Type B pancreatic cell (in vitro differentiated cells): ENCODE measurements around the gene RPRD1B. TPM values are rescaled to one million over a fixed set of nuclear protein-coding genes. Genes with fewer than 3 reads are reported as not detected.

Experiments used
- DNase-seq: peaks from one replicate; pipeline ENCODE4 v3.0.0; 2021; ENCODE audit warnings: mixed read lengths; ENCODE audit not compliant: unreplicated experiment; ENCODE audit errors: extremely low spot score
- H3K27ac Mint-ChIP-seq: 2 replicates; pipeline ENCODE4 v1.8.0; 2021; ENCODE audit warnings: mild to moderate bottlenecking, mixed read lengths
- H3K27me3 Mint-ChIP-seq: 2 replicates; pipeline ENCODE4 v1.8.0; 2021; ENCODE audit warnings: mixed read lengths
- H3K36me3 Mint-ChIP-seq: 2 replicates; pipeline ENCODE4 v1.8.0; 2021; ENCODE audit warnings: mixed read lengths
- H3K4me1 Mint-ChIP-seq: one replicate; pipeline ENCODE4 v1.8.0; 2021; ENCODE audit warnings: mixed read lengths; ENCODE audit not compliant: unreplicated experiment
- H3K4me3 Mint-ChIP-seq: 2 replicates; pipeline ENCODE4 v1.8.0; 2021; ENCODE audit warnings: mild to moderate bottlenecking, mixed read lengths
- H3K9me3 Mint-ChIP-seq: 2 replicates; pipeline ENCODE4 v1.8.0; 2021; ENCODE audit warnings: mixed read lengths
- CTCF ChIP-seq: fragments of 200-600 bp; sonication (generic); conservative IDR thresholded peaks from 2 replicates; pipeline ENCODE4 v1.5.0; 2021; ENCODE audit warnings: antibody characterized with exemption, mild to moderate bottlenecking
- total RNA-seq: library from RNA; stranded (reverse); gene quantifications from 2 replicates; pipeline ENCODE4 v1.2.1, GENCODE V29; 2021; ENCODE audit warnings: low replicate concordance

Gene RPRD1B
- total RNA-seq, 1 donor from 2014 or later = 41.9 TPM

DNA sequence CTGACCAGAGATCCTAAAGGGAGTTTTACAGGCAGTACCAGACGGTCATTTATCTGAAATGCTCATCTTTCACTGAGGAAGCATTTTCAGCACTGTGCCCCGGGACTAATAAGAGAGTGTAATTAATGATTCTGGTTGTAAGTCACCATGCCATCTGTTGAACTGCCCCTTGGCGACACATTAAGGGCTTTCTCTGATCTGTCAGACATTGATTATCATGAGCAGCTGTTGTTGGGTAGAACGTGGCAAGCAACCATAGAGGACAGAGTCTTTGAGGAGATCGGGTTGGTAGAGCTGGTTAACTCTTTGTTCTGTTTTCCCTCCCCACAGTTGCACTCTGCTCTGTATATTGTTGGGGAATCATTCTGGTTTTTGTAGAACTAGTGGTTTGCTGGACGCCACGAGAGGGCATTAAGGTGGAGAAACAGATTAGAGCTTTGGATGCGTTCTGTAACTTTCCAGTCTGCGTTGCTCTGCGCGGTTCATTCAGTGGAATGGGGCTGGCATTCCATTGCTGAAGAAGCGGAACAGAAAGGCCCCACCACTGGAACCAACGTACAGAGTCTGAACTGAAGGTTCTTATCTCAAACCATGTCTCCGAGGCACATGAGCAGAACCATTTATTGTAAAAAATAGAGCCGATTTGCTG is 34.3 kb downstream of the RPRD1B start:
- Mint-ChIP-seq H3K36me3 (peaks cover 65% of the 10 kb centered on the region), H3K27ac (peak overlapping the region; percentile 48), H3K9me3 (no peaks in the 10 kb centered on the region), H3K27me3 (no peaks in the 10 kb centered on the region), H3K4me3 (no peak overlapping the region), H3K4me1 (peaks cover 6% of the 10 kb centered on the region)
- no peak for TF ChIP-seq CTCF
- no peak for DNase-seq

DNA sequence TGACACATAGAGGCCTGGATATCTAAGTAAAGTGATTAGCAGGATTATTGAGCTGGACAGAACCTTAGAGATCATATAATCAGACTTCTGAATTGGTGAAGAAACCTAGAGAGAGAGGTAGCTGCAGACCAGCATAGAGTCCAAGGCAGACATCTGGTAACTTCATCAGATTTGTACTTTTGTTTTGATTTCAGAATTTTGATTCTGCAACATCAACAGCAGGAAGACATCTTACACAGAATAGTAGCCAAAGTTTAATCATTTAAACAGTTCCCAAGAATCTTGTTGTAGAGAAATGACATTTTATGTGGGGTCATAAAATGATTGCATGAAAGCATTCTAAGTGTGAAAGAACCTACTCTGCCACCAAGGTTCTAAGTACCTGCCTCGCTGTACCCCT is 39.4 kb downstream of the RPRD1B start:
- DNase-seq = no peak
- no peak for TF ChIP-seq CTCF
- Mint-ChIP-seq H3K4me3 (no peak overlapping the region), H3K4me1 (peaks cover 29% of the 10 kb centered on the region), H3K27me3 (no peaks in the 10 kb centered on the region), H3K36me3 (peaks cover 57% of the 10 kb centered on the region), H3K27ac (no peak overlapping the region), H3K9me3 (no peaks in the 10 kb centered on the region)

- Mint-ChIP-seq H3K27me3 (no peaks in the 10 kb centered on the region), H3K4me3 (no peak overlapping the region), H3K36me3 (peaks cover 59% of the 10 kb centered on the region), H3K9me3 (no peaks in the 10 kb centered on the region), H3K4me1 (peaks cover 34% of the 10 kb centered on the region), H3K27ac (no peak overlapping the region)
- TF ChIP-seq CTCF = peak; percentile 84
- DNase-seq = no peak
Measured at GRCh38 chr20:38073307-38074071, 39.9 kb downstream of the RPRD1B start.

- no peaks in the 10 kb centered on the region for H3K9me3 Mint-ChIP-seq
- peak overlapping the region; percentile 21 for H3K27ac Mint-ChIP-seq
- peaks cover 65% of the 10 kb centered on the region for H3K36me3 Mint-ChIP-seq
- DNase-seq = no peak
- no peak for TF ChIP-seq CTCF
- peaks cover 35% of the 10 kb centered on the region for H3K4me1 Mint-ChIP-seq
- H3K27me3 Mint-ChIP-seq = no peaks in the 10 kb centered on the region
- H3K4me3 Mint-ChIP-seq = no peak overlapping the region
Measured at GRCh38 chr20:38075161-38075998, 41.8 kb downstream of the RPRD1B start.

- no peak for DNase-seq
- peaks cover 64% of the 10 kb centered on the region for H3K36me3 Mint-ChIP-seq
- TF ChIP-seq CTCF = no peak
- H3K4me3 Mint-ChIP-seq = no peak overlapping the region
- H3K27me3 Mint-ChIP-seq = no peaks in the 10 kb centered on the region
- H3K27ac Mint-ChIP-seq = no peak overlapping the region
- peaks cover 35% of the 10 kb centered on the region for H3K4me1 Mint-ChIP-seq
- H3K9me3 Mint-ChIP-seq = peaks cover 7% of the 10 kb centered on the region
Measured at GRCh38 chr20:38076548-38076947, 43.0 kb downstream of the RPRD1B start.
